ENCODE data around the gene ADPGK. TPM values are rescaled to one million over a fixed set of nuclear protein-coding genes. Genes with fewer than 3 reads are reported as not detected.
"Not testable (repeated sequence)": the region's sequence is repeated elsewhere in the genome, so short reads cannot be mapped to it uniquely, and the experiment has no call there.

ADPGK gene
- 45.5 and 45.7 TPM in 2 replicates for total RNA-seq (2014; rRNA removed; shearing (Covaris generic))

GRCh38 chr15:72783640-72784455 lies at the start of gene ADPGK:
TSS of gene ADPGK (minus strand) at chr15:72783758. CDS start at chr15:72783691, 67 bp downstream.
- H3K27me3 ChIP-seq (ENCODE audit: control insufficient read depth, insufficient read depth, low read length) = no peaks in the 10 kb centered on the region
- DNase-seq = peak; percentile 99
- H3K4me3 ChIP-seq (ENCODE audit: insufficient read depth, low read depth, low read length) = peak within 1 kb of the TSS; percentile 96
- H3K36me3 ChIP-seq (replicated peaks; ENCODE audit: control insufficient read depth, insufficient read depth, low read length) = no peaks in the 10 kb centered on the region; the same call in 1 of the 2 replicates

DNA sequence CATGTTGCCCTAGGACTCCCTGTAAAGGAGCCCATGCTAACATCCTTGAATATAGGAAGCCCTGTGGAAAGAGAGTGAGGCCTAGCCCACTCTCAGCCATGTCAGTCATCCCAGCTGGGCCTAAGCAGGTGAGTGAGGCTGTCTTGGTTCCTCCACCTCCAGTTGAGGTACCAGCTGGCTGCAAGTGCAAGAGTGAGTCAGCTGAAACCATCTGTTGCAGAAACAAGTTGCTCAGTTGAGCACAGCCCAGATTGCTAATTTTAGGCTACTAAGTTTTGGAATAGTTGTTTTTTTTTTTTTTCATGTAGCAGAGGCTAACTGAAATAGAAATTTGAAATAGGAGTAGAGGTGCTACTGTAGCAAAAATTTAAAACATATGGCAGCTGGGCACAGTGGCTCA lies 43.7 kb upstream of the ADPGK start:
- Histone ChIP-seq H3K27me3 (ENCODE audit: control insufficient read depth, insufficient read depth, low read length) (no peaks in the 10 kb centered on the region), H3K36me3 (replicated peaks; ENCODE audit: control insufficient read depth, insufficient read depth, low read length) (no peaks in the 10 kb centered on the region), H3K4me3 (ENCODE audit: insufficient read depth, low read depth, low read length) (no peak overlapping the region)
- DNase-seq = no peak

DNA sequence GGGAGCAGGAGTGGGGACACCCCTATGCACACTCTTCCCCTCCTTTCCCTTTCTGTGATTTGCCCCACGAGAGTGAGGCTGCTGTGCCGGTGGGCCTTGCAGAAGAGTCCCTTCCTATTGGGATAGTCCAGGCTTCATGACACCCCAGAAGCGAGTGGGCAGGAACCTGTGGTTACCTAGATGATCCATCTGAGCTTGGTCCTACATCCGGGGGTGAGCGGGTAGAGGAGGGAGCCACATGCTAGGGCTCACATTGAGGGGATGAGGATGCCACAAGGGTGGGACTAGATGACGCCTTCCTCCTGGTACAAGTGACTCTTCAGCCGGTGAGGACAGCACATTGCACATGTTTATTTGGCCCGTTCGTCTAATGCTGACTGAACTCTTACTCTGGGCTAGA lies 43.1 kb upstream of the ADPGK start:
- no peak for DNase-seq
- Histone ChIP-seq H3K36me3 (replicated peaks; ENCODE audit: control insufficient read depth, insufficient read depth, low read length) (no peaks in the 10 kb centered on the region), H3K4me3 (ENCODE audit: insufficient read depth, low read depth, low read length) (no peak overlapping the region), H3K27me3 (ENCODE audit: control insufficient read depth, insufficient read depth, low read length) (no peaks in the 10 kb centered on the region)

DNA sequence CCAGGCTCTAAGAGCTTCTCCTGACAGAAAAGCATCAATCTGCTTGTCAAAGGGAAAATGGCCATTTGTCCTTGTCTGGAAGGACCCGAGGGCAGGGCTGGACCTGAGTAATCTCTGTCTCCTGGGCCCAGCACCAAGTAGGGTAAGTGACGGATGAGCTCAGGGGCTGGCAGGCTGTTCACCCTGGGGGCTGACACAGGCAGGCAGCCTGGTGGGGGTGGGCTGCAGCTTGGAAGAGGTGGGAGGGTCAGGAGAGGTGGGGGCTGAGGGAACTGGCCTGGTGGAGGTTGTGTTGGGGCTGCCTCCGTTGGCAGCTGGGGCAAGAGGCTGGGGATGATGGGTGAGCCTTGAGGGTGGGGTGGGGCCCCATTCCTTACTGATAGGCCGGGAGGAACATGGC lies 42.3 kb upstream of the ADPGK start:
- DNase-seq = no peak
- Histone ChIP-seq H3K27me3 (ENCODE audit: control insufficient read depth, insufficient read depth, low read length) (no peaks in the 10 kb centered on the region), H3K4me3 (ENCODE audit: insufficient read depth, low read depth, low read length) (no peak overlapping the region), H3K36me3 (replicated peaks; ENCODE audit: control insufficient read depth, insufficient read depth, low read length) (no peaks in the 10 kb centered on the region)

GRCh38 chr15:72824781-72825180 lies 41.2 kb upstream of the ADPGK start:
- DNase-seq = no peak
- Histone ChIP-seq H3K4me3 (ENCODE audit: insufficient read depth, low read depth, low read length) (no peak overlapping the region), H3K36me3 (replicated peaks; ENCODE audit: control insufficient read depth, insufficient read depth, low read length) (no peaks in the 10 kb centered on the region), H3K27me3 (ENCODE audit: control insufficient read depth, insufficient read depth, low read length) (no peaks in the 10 kb centered on the region)

DNA sequence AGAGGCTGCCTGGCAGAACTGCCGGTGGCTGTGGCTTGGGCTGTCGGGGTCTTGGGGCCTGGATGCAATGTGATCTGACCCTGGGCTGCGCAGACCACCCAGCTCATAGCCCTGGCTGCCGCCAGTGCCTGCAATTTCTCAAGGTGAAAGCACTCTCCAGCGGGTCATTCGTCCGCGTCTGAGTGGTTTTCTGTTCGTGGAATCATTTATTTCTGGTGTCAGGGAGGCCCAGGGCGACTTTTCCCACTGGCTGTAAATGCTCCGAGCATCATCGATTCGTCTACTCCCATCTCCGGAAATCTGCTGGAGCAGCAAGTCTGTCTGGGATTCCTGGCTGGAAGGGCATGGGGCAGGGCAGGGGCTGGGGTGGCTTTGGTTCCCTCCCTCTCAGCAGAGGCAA lies 40.6 kb upstream of the ADPGK start:
- Histone ChIP-seq H3K36me3 (replicated peaks; ENCODE audit: control insufficient read depth, insufficient read depth, low read length) (no peaks in the 10 kb centered on the region), H3K4me3 (ENCODE audit: insufficient read depth, low read depth, low read length) (no peak overlapping the region), H3K27me3 (ENCODE audit: control insufficient read depth, insufficient read depth, low read length) (no peaks in the 10 kb centered on the region)
- DNase-seq = no peak

DNA sequence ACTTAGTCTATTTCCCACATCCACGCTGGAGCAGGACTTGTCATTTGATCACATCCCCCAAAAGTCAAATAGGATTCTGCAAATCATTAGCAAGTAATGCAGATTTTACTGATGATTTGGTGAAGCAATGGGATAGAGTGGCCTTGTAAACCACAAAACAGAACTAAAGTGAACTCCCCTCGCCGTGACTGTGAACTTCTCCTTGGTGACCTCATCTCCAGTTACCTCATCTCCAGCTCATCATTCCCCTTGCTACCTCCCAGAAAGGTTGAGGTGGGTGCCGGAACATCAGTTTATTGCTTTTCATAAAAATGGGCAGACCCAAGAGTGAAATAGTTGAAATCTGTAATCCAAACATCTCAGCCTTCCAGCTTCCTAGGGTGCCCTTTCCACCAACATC lies 36.7 kb upstream of the ADPGK start:
- no peaks in the 10 kb centered on the region for H3K36me3 ChIP-seq (replicated peaks; ENCODE audit: control insufficient read depth, insufficient read depth, low read length)
- H3K4me3 ChIP-seq (ENCODE audit: insufficient read depth, low read depth, low read length) = no peak overlapping the region
- no peak for DNase-seq
- no peaks in the 10 kb centered on the region for H3K27me3 ChIP-seq (ENCODE audit: control insufficient read depth, insufficient read depth, low read length)

- Histone ChIP-seq H3K4me3 (ENCODE audit: insufficient read depth, low read depth, low read length) (no peak overlapping the region), H3K27me3 (ENCODE audit: control insufficient read depth, insufficient read depth, low read length) (no peaks in the 10 kb centered on the region), H3K36me3 (replicated peaks; ENCODE audit: control insufficient read depth, insufficient read depth, low read length) (no peaks in the 10 kb centered on the region)
- DNase-seq = no peak
Observed at GRCh38 chr15:72818632-72819031, 35.1 kb upstream of the ADPGK start.

GRCh38 chr15:72813345-72814004 lies 29.9 kb upstream of the ADPGK start:
- peak; percentile 57 for DNase-seq
- H3K4me3 ChIP-seq (ENCODE audit: insufficient read depth, low read depth, low read length) = no peak overlapping the region
- H3K27me3 ChIP-seq (ENCODE audit: control insufficient read depth, insufficient read depth, low read length) = no peaks in the 10 kb centered on the region
- H3K36me3 ChIP-seq (replicated peaks; ENCODE audit: control insufficient read depth, insufficient read depth, low read length) = no peaks in the 10 kb centered on the region

GRCh38 chr15:72809329-72809728 lies 25.8 kb upstream of the ADPGK start:
- Histone ChIP-seq H3K4me3 (ENCODE audit: insufficient read depth, low read depth, low read length) (no peak overlapping the region), H3K36me3 (replicated peaks; ENCODE audit: control insufficient read depth, insufficient read depth, low read length) (no peaks in the 10 kb centered on the region), H3K27me3 (ENCODE audit: control insufficient read depth, insufficient read depth, low read length) (no peaks in the 10 kb centered on the region)
- DNase-seq = no peak

DNA sequence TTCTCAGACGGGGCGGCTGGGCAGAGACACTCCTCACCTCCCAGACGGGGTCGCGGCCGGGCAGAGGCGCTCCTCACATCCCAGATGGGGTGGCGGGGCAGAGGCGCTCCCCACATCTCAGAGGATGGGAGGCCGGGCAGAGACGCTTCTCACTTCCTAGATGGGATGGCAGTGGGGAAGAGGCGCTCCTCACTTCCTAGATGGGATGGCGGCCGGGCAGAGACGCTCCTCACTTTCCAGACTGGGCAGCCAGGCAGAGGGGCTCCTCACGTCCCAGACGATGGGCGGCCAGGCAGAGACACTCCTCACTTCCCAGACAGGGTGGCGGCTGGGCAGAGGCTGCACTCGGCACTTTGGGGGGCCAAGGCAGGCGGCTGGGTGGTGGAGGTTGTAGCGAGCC lies 23.8 kb upstream of the ADPGK start:
- not testable (repeated sequence) for H3K36me3 ChIP-seq (replicated peaks; ENCODE audit: control insufficient read depth, insufficient read depth, low read length); H3K27me3 ChIP-seq (ENCODE audit: control insufficient read depth, insufficient read depth, low read length); DNase-seq; H3K4me3 ChIP-seq (ENCODE audit: insufficient read depth, low read depth, low read length)

DNA sequence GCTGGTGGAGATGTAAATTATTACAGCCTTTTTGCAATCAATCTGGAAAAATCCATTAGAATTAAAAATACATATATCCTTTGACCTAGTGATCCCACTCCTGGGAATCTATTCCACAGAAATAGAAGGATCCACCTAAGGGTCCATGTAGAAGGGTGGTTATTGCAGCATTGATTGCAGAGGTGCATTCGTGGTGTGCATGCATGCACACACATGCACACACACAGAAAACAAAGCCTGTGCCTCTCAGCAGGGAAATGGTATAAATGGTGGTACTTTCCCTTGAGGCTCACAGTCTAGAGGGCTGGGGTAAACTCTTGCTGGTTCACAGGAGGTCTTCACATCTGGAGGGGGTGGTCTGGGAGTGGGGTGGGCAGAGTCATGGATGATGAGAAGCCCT lies 19.4 kb upstream of the ADPGK start:
- Histone ChIP-seq H3K4me3 (ENCODE audit: insufficient read depth, low read depth, low read length) (no peak overlapping the region), H3K27me3 (ENCODE audit: control insufficient read depth, insufficient read depth, low read length) (no peaks in the 10 kb centered on the region), H3K36me3 (replicated peaks; ENCODE audit: control insufficient read depth, insufficient read depth, low read length) (no peaks in the 10 kb centered on the region)
- no peak for DNase-seq

- H3K36me3 ChIP-seq (replicated peaks; ENCODE audit: control insufficient read depth, insufficient read depth, low read length) = no peaks in the 10 kb centered on the region
- H3K4me3 ChIP-seq (ENCODE audit: insufficient read depth, low read depth, low read length) = no peak overlapping the region
- no peak for DNase-seq
- H3K27me3 ChIP-seq (ENCODE audit: control insufficient read depth, insufficient read depth, low read length) = peaks cover 3% of the 10 kb centered on the region
Observed at GRCh38 chr15:72801590-72802325, 18.2 kb upstream of the ADPGK start.

- Histone ChIP-seq H3K36me3 (replicated peaks; ENCODE audit: control insufficient read depth, insufficient read depth, low read length) (no peaks in the 10 kb centered on the region), H3K27me3 (ENCODE audit: control insufficient read depth, insufficient read depth, low read length) (peaks cover 11% of the 10 kb centered on the region), H3K4me3 (ENCODE audit: insufficient read depth, low read depth, low read length) (no peak overlapping the region)
- DNase-seq = no peak
Observed at GRCh38 chr15:72800833-72801481, 17.4 kb upstream of the ADPGK start.

Measured in H7 (cell line).